Lung (tissue), 12 donors: Measurements from ENCODE around the gene GIPC3. TPM values are rescaled to one million over a fixed set of nuclear protein-coding genes. Genes with fewer than 3 reads are reported as not detected.

Experiments used
- ATAC-seq: fragments of 200-7000 bp; cut with Tn5 transposase; one replicate; pipeline ENCODE4 v1.9.1; 2020; ENCODE audit warnings: moderate number of reproducible peaks; ENCODE audit not compliant: insufficient read depth, low FRiP score
- DNase-seq, 3 donors: peaks; one replicate each; pipeline ENCODE4 v3.0.0-alpha.2; 2013 to 2017
- H3K27ac ChIP-seq, 2 donors: one replicate each; pipeline ENCODE4 v1.5.1; 2013; ENCODE audit warnings: mild to moderate bottlenecking in 2 of 2, moderate library complexity in 2 of 2, control low read depth in 1 of 2, inconsistent platforms in 1 of 2, low read depth in 1 of 2, low read length in 1 of 2
- H3K27me3 ChIP-seq, 3 donors: one replicate each; pipeline ENCODE4 v1.5.1; 2013; ENCODE audit warnings: low read length in 2 of 3; ENCODE audit not compliant: control insufficient read depth in 3 of 3, insufficient read depth in 3 of 3
- H3K36me3 ChIP-seq, 4 donors: one replicate each; pipeline ENCODE4 v1.5.1; 2013; ENCODE audit warnings: low read length in 4 of 4, mild to moderate bottlenecking in 1 of 4, moderate library complexity in 1 of 4; ENCODE audit not compliant: control insufficient read depth in 4 of 4, insufficient read depth in 4 of 4
- H3K4me1 ChIP-seq, 5 donors: one replicate each; pipeline ENCODE4 v1.5.1; 2013; ENCODE audit warnings: low read length in 5 of 5, mild to moderate bottlenecking in 2 of 5, moderate library complexity in 1 of 5; ENCODE audit not compliant: control insufficient read depth in 5 of 5, insufficient read depth in 5 of 5
- H3K4me3 ChIP-seq: one replicate; pipeline ENCODE4 v1.5.1; 2013; ENCODE audit warnings: mild to moderate bottlenecking, control low read depth, moderate library complexity
- H3K9ac ChIP-seq, 2 donors: one replicate each; pipeline ENCODE4 v1.5.1; 2013; ENCODE audit warnings: low read length in 2 of 2, control low read depth in 1 of 2; ENCODE audit not compliant: insufficient read depth in 1 of 2
- H3K9me3 ChIP-seq, 4 donors: one replicate each; pipeline ENCODE4 v1.5.1; 2013; ENCODE audit warnings: low read length in 3 of 4, mild to moderate bottlenecking in 1 of 4, moderate library complexity in 1 of 4; ENCODE audit not compliant: control insufficient read depth in 4 of 4, insufficient read depth in 3 of 4
- WGBS, 2 donors: extraction: QIAGEN DNeasy Blood & Tissue Kit; methylation state at CpG; one replicate each; pipeline ENCODE4 v1.1.7; 2013; 5-methylcytosine and 5-hydroxymethylcytosine counted together
- polyA plus RNA-seq, 2 donors: library from polyadenylated mRNA; stranded (reverse); fragments of 200-250 nt; gene quantifications; one replicate each; pipeline ENCODE4 v1.2.1, GENCODE V29; 2013
- total RNA-seq, 2 donors: library from RNA; depleted of rRNA in 1 of 2; stranded (reverse); fragments of >200 nt in 1 of 2; gene quantifications; one replicate each; pipeline ENCODE4 v1.2.1, GENCODE V29; 2014 to 2021
- TF ChIP-seq, protein P1 (sequence below): IDR thresholded peaks from 2 replicates; pipeline ENCODE4 v1.5.1; 2012; ENCODE audit warnings: mild to moderate bottlenecking; ENCODE audit errors: control extremely low read depth, extremely low read depth
- donor health status: control.
- donor health status: control.
- donor health status: Bipolar disorder and iron deficiency.
- donor health status: healthy.
- donor health status: DM: yes; HTN: yes; CAD: no.

The GIPC3 gene
- total and polyA plus RNA-seq, 4 donors = 1.6 to 2.1 (median 1.9) TPM

- 89 to 90% methylated on average over 27 of the region's 27 CpGs for WGBS, 2 donors
- TF ChIP-seq, protein P1, sequence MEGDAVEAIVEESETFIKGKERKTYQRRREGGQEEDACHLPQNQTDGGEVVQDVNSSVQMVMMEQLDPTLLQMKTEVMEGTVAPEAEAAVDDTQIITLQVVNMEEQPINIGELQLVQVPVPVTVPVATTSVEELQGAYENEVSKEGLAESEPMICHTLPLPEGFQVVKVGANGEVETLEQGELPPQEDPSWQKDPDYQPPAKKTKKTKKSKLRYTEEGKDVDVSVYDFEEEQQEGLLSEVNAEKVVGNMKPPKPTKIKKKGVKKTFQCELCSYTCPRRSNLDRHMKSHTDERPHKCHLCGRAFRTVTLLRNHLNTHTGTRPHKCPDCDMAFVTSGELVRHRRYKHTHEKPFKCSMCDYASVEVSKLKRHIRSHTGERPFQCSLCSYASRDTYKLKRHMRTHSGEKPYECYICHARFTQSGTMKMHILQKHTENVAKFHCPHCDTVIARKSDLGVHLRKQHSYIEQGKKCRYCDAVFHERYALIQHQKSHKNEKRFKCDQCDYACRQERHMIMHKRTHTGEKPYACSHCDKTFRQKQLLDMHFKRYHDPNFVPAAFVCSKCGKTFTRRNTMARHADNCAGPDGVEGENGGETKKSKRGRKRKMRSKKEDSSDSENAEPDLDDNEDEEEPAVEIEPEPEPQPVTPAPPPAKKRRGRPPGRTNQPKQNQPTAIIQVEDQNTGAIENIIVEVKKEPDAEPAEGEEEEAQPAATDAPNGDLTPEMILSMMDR = no peak
- no peaks in the 10 kb centered on the region for H3K27me3 ChIP-seq
- ATAC-seq = no peak
- H3K36me3 ChIP-seq = peaks cover 0 to 62% (median 15%) of the 10 kb centered on the region in 4 donors
- no peak for DNase-seq
- H3K9me3 ChIP-seq = no peaks in the 10 kb centered on the region
- H3K9ac ChIP-seq = no peak overlapping the region
- H3K27ac ChIP-seq = no peak overlapping the region
- H3K4me1 ChIP-seq = peaks cover 0 to 11% (median 0%) of the 10 kb centered on the region in 5 donors
- no peak overlapping the region for H3K4me3 ChIP-seq
Observed at GRCh38 chr19:3536429-3537100, 48.7 kb upstream of the GIPC3 start.

GRCh38 chr19:3537101-3537437, 48.2 kb upstream of the GIPC3 start:
- no peak for ATAC-seq
- WGBS, 2 donors = 65 to 78% methylated on average over 13 of the region's 13 CpGs
- peaks cover 0 to 57% (median 13%) of the 10 kb centered on the region in 4 donors for H3K36me3 ChIP-seq
- no peaks in the 10 kb centered on the region for H3K27me3 ChIP-seq
- H3K27ac ChIP-seq = no peak overlapping the region
- no peaks in the 10 kb centered on the region for H3K9me3 ChIP-seq
- TF ChIP-seq, protein P1 = no peak
- H3K9ac ChIP-seq = no peak overlapping the region
- peaks cover 0 to 11% (median 0%) of the 10 kb centered on the region in 5 donors for H3K4me1 ChIP-seq
- H3K4me3 ChIP-seq = no peak overlapping the region
- no peak for DNase-seq

DNA sequence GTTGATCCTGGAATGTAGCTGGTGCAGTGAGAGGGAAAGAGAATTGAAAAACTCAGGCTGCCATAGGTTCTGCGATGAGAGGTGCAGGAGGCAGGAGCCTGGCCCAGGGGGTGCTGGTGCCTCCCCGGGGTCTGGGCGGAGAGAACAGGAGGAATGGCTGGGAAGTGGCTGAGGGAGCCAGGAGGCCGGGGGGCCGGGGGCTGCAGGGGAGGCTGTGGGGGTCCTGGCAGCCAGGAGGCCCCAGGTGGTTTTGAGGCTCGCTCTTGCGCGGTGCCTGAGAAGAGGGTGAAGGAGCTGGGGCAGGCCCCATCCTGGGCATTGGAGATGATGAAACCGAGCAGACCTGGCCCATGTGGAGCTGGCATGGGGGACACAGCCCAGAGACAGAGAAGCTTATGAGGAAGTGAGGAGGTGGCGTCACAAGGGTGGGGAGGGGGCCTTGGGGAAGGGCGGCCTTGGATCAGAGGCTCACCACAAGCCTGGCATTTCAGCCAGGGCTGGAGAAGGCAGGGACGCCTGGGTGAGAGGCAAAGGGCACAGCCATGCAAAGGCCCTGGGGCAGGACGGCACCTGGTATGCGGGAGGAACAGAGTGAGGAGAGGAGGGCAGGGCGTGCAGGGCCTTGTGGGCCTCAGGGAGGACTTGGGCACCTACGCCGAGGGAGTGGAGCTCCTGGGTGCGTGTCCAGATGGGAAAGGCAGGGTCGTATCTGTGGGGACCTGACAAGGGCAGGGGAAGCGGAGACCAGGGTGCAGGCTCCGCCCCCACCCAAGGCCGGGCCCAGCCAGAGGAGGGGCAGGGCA, 47.6 kb upstream of the GIPC3 start:
- DNase-seq (no peak), ATAC-seq (no peak)
- WGBS, 2 donors = 69 to 82% methylated on average over 22 of the region's 22 CpGs
- Histone ChIP-seq H3K4me1 (peaks cover 0 to 11% (median 0%) of the 10 kb centered on the region in 5 donors), H3K27me3 (no peaks in the 10 kb centered on the region), H3K27ac (no peak overlapping the region), H3K36me3 (peaks cover 0 to 52% (median 11%) of the 10 kb centered on the region in 4 donors), H3K9me3 (no peaks in the 10 kb centered on the region), H3K9ac (no peak overlapping the region), H3K4me3 (no peak overlapping the region)
- TF ChIP-seq, protein P1 = no peak
